Measurements from ENCODE around the gene TSPO2.

The TSPO2 gene

DNA sequence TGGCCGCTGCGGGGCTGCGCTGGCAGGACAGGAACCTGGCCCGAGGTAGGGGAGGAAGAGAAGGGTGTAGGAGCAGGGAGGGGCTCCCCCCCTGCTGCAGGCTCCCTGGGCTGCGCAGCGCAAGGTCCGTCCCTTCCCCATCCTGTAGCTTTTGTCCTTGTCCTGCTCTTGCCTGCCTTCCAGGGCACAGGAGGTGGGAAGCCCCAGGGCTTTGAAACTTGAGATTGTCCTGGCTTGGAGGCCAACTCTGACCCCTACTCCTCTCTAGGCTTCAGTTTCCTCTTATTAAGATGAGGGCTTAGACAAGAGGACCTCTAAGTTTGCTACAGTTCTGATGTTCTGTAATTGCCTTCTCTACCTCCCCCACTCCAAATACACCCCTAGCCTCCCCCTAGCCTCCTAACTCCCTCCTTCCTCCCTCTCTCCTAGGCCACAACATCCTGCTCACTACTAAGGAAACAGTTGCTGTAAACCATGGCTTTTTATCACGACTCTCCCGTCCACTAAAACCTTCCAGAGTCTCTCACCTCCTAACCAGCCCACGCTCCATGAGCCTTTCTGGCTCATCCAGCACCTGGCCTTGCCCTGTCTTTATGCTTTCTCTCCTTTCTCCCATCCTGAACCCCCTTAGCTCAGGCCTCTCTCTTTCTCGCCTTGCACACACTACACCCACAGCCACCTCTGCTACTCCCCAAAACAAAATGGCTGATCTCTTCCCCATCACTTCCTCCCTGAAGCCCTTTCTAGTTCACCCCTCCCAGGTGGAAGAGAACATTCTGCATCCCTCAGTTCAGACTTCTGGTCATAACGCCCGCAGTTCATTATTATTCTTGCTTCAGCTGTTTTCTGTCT lies 13.5 kb upstream of the TSPO2 start:
- H2AFZ ChIP-seq (ENCODE audit: low read length): 0 out of 2 replicates have a peak overlapping the region, but pooled peaks have one; percentile 11
- H3K9me3 ChIP-seq (ENCODE audit: low read length): no peaks in the 10 kb centered on the region
- H3K9ac ChIP-seq (ENCODE audit: low read length): peak overlapping the region; percentile 53; the same call in 1 of the 2 replicates
- no peak for TF ChIP-seq EZH2 (IDR thresholded peaks at IDR 0.05; ENCODE audit: borderline replicate concordance, low read length)
- TF ChIP-seq, protein P1, sequence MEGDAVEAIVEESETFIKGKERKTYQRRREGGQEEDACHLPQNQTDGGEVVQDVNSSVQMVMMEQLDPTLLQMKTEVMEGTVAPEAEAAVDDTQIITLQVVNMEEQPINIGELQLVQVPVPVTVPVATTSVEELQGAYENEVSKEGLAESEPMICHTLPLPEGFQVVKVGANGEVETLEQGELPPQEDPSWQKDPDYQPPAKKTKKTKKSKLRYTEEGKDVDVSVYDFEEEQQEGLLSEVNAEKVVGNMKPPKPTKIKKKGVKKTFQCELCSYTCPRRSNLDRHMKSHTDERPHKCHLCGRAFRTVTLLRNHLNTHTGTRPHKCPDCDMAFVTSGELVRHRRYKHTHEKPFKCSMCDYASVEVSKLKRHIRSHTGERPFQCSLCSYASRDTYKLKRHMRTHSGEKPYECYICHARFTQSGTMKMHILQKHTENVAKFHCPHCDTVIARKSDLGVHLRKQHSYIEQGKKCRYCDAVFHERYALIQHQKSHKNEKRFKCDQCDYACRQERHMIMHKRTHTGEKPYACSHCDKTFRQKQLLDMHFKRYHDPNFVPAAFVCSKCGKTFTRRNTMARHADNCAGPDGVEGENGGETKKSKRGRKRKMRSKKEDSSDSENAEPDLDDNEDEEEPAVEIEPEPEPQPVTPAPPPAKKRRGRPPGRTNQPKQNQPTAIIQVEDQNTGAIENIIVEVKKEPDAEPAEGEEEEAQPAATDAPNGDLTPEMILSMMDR (IDR thresholded peaks at IDR 0.05; ENCODE audit: low read length): no peak
- peak overlapping the region; percentile 68 for H3K4me2 ChIP-seq (ENCODE audit: low read length)
- no peaks in the 10 kb centered on the region for H3K9me2 ChIP-seq (ENCODE audit: low read depth, low read length)
- no peaks in the 10 kb centered on the region for H3F3A ChIP-seq (ENCODE audit: insufficient read depth, low read length)
- H3K36me3 ChIP-seq (ENCODE audit: insufficient read depth, low read length): no peaks in the 10 kb centered on the region
- H3K27ac ChIP-seq (ENCODE audit: low read depth, low read length, poor library complexity, severe bottlenecking): no peak overlapping the region
- H3K4me3 ChIP-seq (ENCODE audit: low read depth, low read length, poor library complexity, severe bottlenecking): peak overlapping the region; percentile 52
- H4K20me1 ChIP-seq (ENCODE audit: insufficient read depth, low read length): no peaks in the 10 kb centered on the region
- no peaks in the 10 kb centered on the region for H3K79me2 ChIP-seq (ENCODE audit: insufficient read depth, low read length)
- H3K27me3 ChIP-seq (ENCODE audit: insufficient read depth, low read length): no peaks in the 10 kb centered on the region; the same call in 1 of the 2 replicates
- H3K4me1 ChIP-seq (ENCODE audit: insufficient read depth, low read length, severe bottlenecking): peaks cover 15% of the 10 kb centered on the region

DNA sequence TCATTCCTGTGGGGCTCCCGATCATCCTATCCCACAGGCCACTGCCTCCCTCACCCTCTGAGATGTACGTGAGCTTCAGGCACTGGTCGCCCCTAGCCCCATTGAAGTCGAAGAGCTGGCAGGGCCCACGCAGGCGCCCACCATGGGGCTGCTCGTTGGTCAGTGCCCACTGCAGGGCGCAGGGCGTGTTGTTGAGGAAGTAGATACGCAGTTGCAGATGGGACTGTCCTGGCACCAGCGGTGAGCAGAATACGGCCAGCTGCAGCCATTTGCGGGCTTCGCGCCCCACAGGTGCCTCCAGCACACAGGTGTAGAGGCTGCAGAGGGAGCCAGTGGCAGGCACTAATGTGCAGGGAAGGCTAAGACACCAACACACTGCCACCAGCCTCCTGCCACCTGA lies 9.4 kb upstream of the TSPO2 start:
- Histone ChIP-seq H2AFZ (ENCODE audit: low read length) (no peak overlapping the region), H3K9me2 (ENCODE audit: low read depth, low read length) (no peaks in the 10 kb centered on the region), H3K4me1 (ENCODE audit: insufficient read depth, low read length, severe bottlenecking) (peaks cover 11% of the 10 kb centered on the region), H3F3A (ENCODE audit: insufficient read depth, low read length) (no peaks in the 10 kb centered on the region), H3K79me2 (ENCODE audit: insufficient read depth, low read length) (no peaks in the 10 kb centered on the region), H3K36me3 (ENCODE audit: insufficient read depth, low read length) (no peaks in the 10 kb centered on the region), H3K4me2 (ENCODE audit: low read length) (no peak overlapping the region), H3K27me3 (ENCODE audit: insufficient read depth, low read length) (no peaks in the 10 kb centered on the region; the same call in 1 of the 2 replicates), H3K4me3 (ENCODE audit: low read depth, low read length, poor library complexity, severe bottlenecking) (no peak overlapping the region), H3K9me3 (ENCODE audit: low read length) (no peaks in the 10 kb centered on the region), H3K9ac (ENCODE audit: low read length) (no peak overlapping the region), H3K27ac (ENCODE audit: low read depth, low read length, poor library complexity, severe bottlenecking) (no peak overlapping the region), H4K20me1 (ENCODE audit: insufficient read depth, low read length) (no peaks in the 10 kb centered on the region)
- TF ChIP-seq, protein P1 (IDR thresholded peaks at IDR 0.05; ENCODE audit: low read length): no peak
- no peak for TF ChIP-seq EZH2 (IDR thresholded peaks at IDR 0.05; ENCODE audit: borderline replicate concordance, low read length)

DNA sequence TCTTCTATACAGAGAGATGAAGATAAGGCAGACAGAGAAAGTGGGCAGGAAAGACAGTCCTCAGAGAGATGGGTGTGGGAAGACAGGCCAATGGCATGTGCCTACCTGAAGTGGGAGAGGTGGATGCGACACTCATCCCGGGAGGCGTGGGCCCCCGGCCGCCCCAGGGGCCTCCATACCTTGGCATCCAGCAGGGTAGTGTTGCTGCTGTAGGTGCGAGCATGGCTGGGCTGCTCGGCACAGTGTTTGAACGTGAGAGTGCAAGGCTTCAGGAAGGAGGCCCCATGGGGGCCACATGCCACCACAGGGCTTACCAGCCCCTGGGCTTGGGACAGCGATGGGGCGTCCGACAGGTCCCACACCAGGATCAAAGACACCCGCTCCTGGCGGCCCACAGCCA lies 8.5 kb upstream of the TSPO2 start:
- no peaks in the 10 kb centered on the region for H4K20me1 ChIP-seq (ENCODE audit: insufficient read depth, low read length)
- no peak overlapping the region for H2AFZ ChIP-seq (ENCODE audit: low read length)
- H3K79me2 ChIP-seq (ENCODE audit: insufficient read depth, low read length): no peaks in the 10 kb centered on the region
- no peaks in the 10 kb centered on the region; the same call in 1 of the 2 replicates for H3K27me3 ChIP-seq (ENCODE audit: insufficient read depth, low read length)
- no peaks in the 10 kb centered on the region for H3K9me2 ChIP-seq (ENCODE audit: low read depth, low read length)
- H3K4me2 ChIP-seq (ENCODE audit: low read length): no peak overlapping the region
- TF ChIP-seq, protein P1 (IDR thresholded peaks at IDR 0.05; ENCODE audit: low read length): no peak
- TF ChIP-seq EZH2 (IDR thresholded peaks at IDR 0.05; ENCODE audit: borderline replicate concordance, low read length): no peak
- H3K4me1 ChIP-seq (ENCODE audit: insufficient read depth, low read length, severe bottlenecking): peaks cover 2% of the 10 kb centered on the region
- H3K4me3 ChIP-seq (ENCODE audit: low read depth, low read length, poor library complexity, severe bottlenecking): no peak overlapping the region
- no peaks in the 10 kb centered on the region for H3K36me3 ChIP-seq (ENCODE audit: insufficient read depth, low read length)
- H3K9ac ChIP-seq (ENCODE audit: low read length): no peak overlapping the region
- no peaks in the 10 kb centered on the region for H3F3A ChIP-seq (ENCODE audit: insufficient read depth, low read length)
- H3K27ac ChIP-seq (ENCODE audit: low read depth, low read length, poor library complexity, severe bottlenecking): no peak overlapping the region
- H3K9me3 ChIP-seq (ENCODE audit: low read length): no peaks in the 10 kb centered on the region
